ENCODE data around the gene EGLN1.

- TF ChIP-seq GATA2 (IDR thresholded peaks at IDR 0.05; ENCODE audit: low read depth, low read length), result no peak
- no peak for TF ChIP-seq GATA3 (IDR thresholded peaks at IDR 0.05; ENCODE audit: low read depth, low read length)
Measured at GRCh38 chr1:231386466-231386865, 35.6 kb downstream of the EGLN1 start.

Data from SH-SY5Y (cell line).